GM21717 (cell line): ENCODE results near the gene ADGRG6.

ENCODE experiments used
- ATAC-seq: cut with Tn5 transposase; IDR thresholded peaks from one replicate; pipeline ENCODE4 v1.9.1; 2021; ENCODE audit warnings: mild to moderate bottlenecking, moderate library complexity; ENCODE audit not compliant: unreplicated experiment

Gene ADGRG6

GRCh38 chr6:142474531-142475289 is 172.9 kb downstream of the ADGRG6 start:
- ATAC-seq: peak; percentile 63

- ATAC-seq: no peak
Observed at GRCh38 chr6:142476452-142476851, 174.6 kb downstream of the ADGRG6 start.

GRCh38 chr6:142478117-142478516 is 176.3 kb downstream of the ADGRG6 start:
- ATAC-seq: no peak

GRCh38 chr6:142481466-142481865 is 179.7 kb downstream of the ADGRG6 start:
- ATAC-seq: no peak

GRCh38 chr6:142482249-142482648 is 180.4 kb downstream of the ADGRG6 start:
- ATAC-seq: no peak

GRCh38 chr6:142482974-142483373 is 181.2 kb downstream of the ADGRG6 start:
- ATAC-seq: no peak

GRCh38 chr6:142485256-142485655 is 183.4 kb downstream of the ADGRG6 start:
- no peak for ATAC-seq

GRCh38 chr6:142489722-142490610 is 188.2 kb downstream of the ADGRG6 start:
- no peak for ATAC-seq
